HAP-1 (cell line): ENCODE measurements around the gene DNAJB6.

Source experiments
- DNase-seq, 2 experiments: peaks; one replicate each; pipeline ENCODE4 v3.0.0-alpha.2; 2016 to 2020; ENCODE audit warnings: low spot score in 2 of 2
- H3K27me3 ChIP-seq: fragments of 250-450 bp; sonication (Bioruptor Pico); 2 replicates; pipeline ENCODE4 v1.5.1; 2020; ENCODE audit warnings: low read depth, mild to moderate bottlenecking, moderate library complexity
- H3K36me3 ChIP-seq: fragments of 250-450 bp; sonication (Bioruptor Pico); replicated peaks from 2 replicates; pipeline ENCODE4 v1.5.1; 2020; ENCODE audit warnings: mild to moderate bottlenecking
- H3K4me1 ChIP-seq: fragments of 250-450 bp; sonication (Bioruptor Pico); 2 replicates; pipeline ENCODE4 v1.5.1; 2020; ENCODE audit warnings: mild to moderate bottlenecking
- H3K4me3 ChIP-seq: fragments of 250-450 bp; sonication (Bioruptor Pico); 2 replicates; pipeline ENCODE4 v1.5.1; 2020; ENCODE audit warnings: mild to moderate bottlenecking, moderate library complexity
- H3K9me3 ChIP-seq: fragments of 250-450 bp; sonication (Bioruptor Pico); 2 replicates; pipeline ENCODE4 v1.5.1; 2020; ENCODE audit warnings: mild to moderate bottlenecking, moderate library complexity
- in situ Hi-C: fragments of 300-500 bp; cut with MboI; formaldehyde crosslinking; loops from 3 replicates; pipeline ENCODE4 v1.14.3; 2020; ENCODE audit warnings: low sequenced_read_pairs, inconsistent platforms, mixed read lengths

Gene DNAJB6

GRCh38 chr7:157431173-157431950 lies 94.6 kb downstream of the DNAJB6 start:
- Histone ChIP-seq H3K9me3 (no peaks in the 10 kb centered on the region), H3K4me1 (no peaks in the 10 kb centered on the region), H3K36me3 (no peaks in the 10 kb centered on the region), H3K27me3 (no peaks in the 10 kb centered on the region), H3K4me3 (no peak overlapping the region)
- DNase-seq: no peak
- in situ Hi-C loops: no loop called here

GRCh38 chr7:157431951-157432540 lies 95.2 kb downstream of the DNAJB6 start:
- Histone ChIP-seq H3K4me1 (no peaks in the 10 kb centered on the region), H3K4me3 (no peak overlapping the region), H3K27me3 (no peaks in the 10 kb centered on the region), H3K36me3 (no peaks in the 10 kb centered on the region), H3K9me3 (no peaks in the 10 kb centered on the region)
- DNase-seq: no peak
- in situ Hi-C loops: no loop called here

GRCh38 chr7:157432541-157432956 lies 95.7 kb downstream of the DNAJB6 start:
- Histone ChIP-seq H3K9me3 (no peaks in the 10 kb centered on the region), H3K4me3 (peak overlapping the region; percentile 14), H3K36me3 (no peaks in the 10 kb centered on the region), H3K4me1 (no peaks in the 10 kb centered on the region), H3K27me3 (no peaks in the 10 kb centered on the region)
- in situ Hi-C loops: no loop called here
- peak; percentile 81 to 89 for DNase-seq

- in situ Hi-C loops: no loop called here
- Histone ChIP-seq H3K9me3 (no peaks in the 10 kb centered on the region), H3K4me1 (no peaks in the 10 kb centered on the region), H3K4me3 (peak overlapping the region; percentile 14), H3K36me3 (no peaks in the 10 kb centered on the region), H3K27me3 (no peaks in the 10 kb centered on the region)
- peak; percentile 27 to 70 for DNase-seq
These were observed 96.3 kb downstream of the DNAJB6 start for GRCh38 chr7:157432957-157433576.

- no peaks in the 10 kb centered on the region for H3K27me3 ChIP-seq
- in situ Hi-C loops: no loop called here
- no peaks in the 10 kb centered on the region for H3K4me1 ChIP-seq
- H3K4me3 ChIP-seq: no peak overlapping the region
- no peaks in the 10 kb centered on the region for H3K36me3 ChIP-seq
- DNase-seq: no peak
- no peaks in the 10 kb centered on the region for H3K9me3 ChIP-seq
These were observed 96.8 kb downstream of the DNAJB6 start for GRCh38 chr7:157433628-157434027.

GRCh38 chr7:157434231-157434630 lies 97.4 kb downstream of the DNAJB6 start:
- no peak for DNase-seq
- in situ Hi-C loops: no loop called here
- Histone ChIP-seq H3K9me3 (no peaks in the 10 kb centered on the region), H3K27me3 (no peaks in the 10 kb centered on the region), H3K4me3 (no peak overlapping the region), H3K4me1 (no peaks in the 10 kb centered on the region), H3K36me3 (no peaks in the 10 kb centered on the region)

GRCh38 chr7:157434701-157435100 lies 97.9 kb downstream of the DNAJB6 start:
- Histone ChIP-seq H3K27me3 (no peaks in the 10 kb centered on the region), H3K9me3 (no peaks in the 10 kb centered on the region), H3K4me3 (no peak overlapping the region), H3K36me3 (no peaks in the 10 kb centered on the region), H3K4me1 (no peaks in the 10 kb centered on the region)
- in situ Hi-C loops: no loop called here
- no peak for DNase-seq

- no peaks in the 10 kb centered on the region for H3K4me1 ChIP-seq
- DNase-seq: no peak
- in situ Hi-C loops: no loop called here
- no peaks in the 10 kb centered on the region for H3K36me3 ChIP-seq
- H3K4me3 ChIP-seq: no peak overlapping the region
- H3K9me3 ChIP-seq: no peaks in the 10 kb centered on the region
- no peaks in the 10 kb centered on the region for H3K27me3 ChIP-seq
These were observed 99.3 kb downstream of the DNAJB6 start for GRCh38 chr7:157436076-157436475.

- no peaks in the 10 kb centered on the region for H3K9me3 ChIP-seq
These were observed 100.1 kb downstream of the DNAJB6 start for GRCh38 chr7:157436763-157437480.

GRCh38 chr7:157437519-157438061 lies 100.8 kb downstream of the DNAJB6 start:
- no peaks in the 10 kb centered on the region; the same call in 1 of the 2 replicates for H3K9me3 ChIP-seq
- no peaks in the 10 kb centered on the region for H3K4me1 ChIP-seq
- H3K4me3 ChIP-seq: no peak overlapping the region
- DNase-seq: no peak
- H3K27me3 ChIP-seq: no peaks in the 10 kb centered on the region
- in situ Hi-C loops: no loop called here
- H3K36me3 ChIP-seq: no peaks in the 10 kb centered on the region

More at GRCh38 chr7:157436763-157437480, 100.1 kb downstream of the DNAJB6 start:
- H3K4me1 ChIP-seq: no peaks in the 10 kb centered on the region
- in situ Hi-C loops: no loop called here
- H3K4me3 ChIP-seq: no peak overlapping the region
- no peak for DNase-seq
- H3K27me3 ChIP-seq: no peaks in the 10 kb centered on the region
- H3K36me3 ChIP-seq: no peaks in the 10 kb centered on the region

- in situ Hi-C loops: no loop called here
- H3K36me3 ChIP-seq: no peaks in the 10 kb centered on the region
- H3K4me3 ChIP-seq: no peak overlapping the region
- no peaks in the 10 kb centered on the region for H3K4me1 ChIP-seq
- no peak for DNase-seq
- H3K9me3 ChIP-seq: no peaks in the 10 kb centered on the region; the same call in 1 of the 2 replicates
- H3K27me3 ChIP-seq: no peaks in the 10 kb centered on the region
These were observed 101.6 kb downstream of the DNAJB6 start for GRCh38 chr7:157438121-157439025.

GRCh38 chr7:157439149-157439548 lies 102.3 kb downstream of the DNAJB6 start:
- no peak overlapping the region for H3K4me3 ChIP-seq
- in situ Hi-C loops: no loop called here

GRCh38 chr7:157439761-157440160 lies 103.0 kb downstream of the DNAJB6 start:
- no peaks in the 10 kb centered on the region for H3K4me1 ChIP-seq
- DNase-seq: no peak
- no peaks in the 10 kb centered on the region; the same call in 1 of the 2 replicates for H3K9me3 ChIP-seq
- H3K4me3 ChIP-seq: no peak overlapping the region
- no peaks in the 10 kb centered on the region for H3K27me3 ChIP-seq
- no peaks in the 10 kb centered on the region for H3K36me3 ChIP-seq
- in situ Hi-C loops: no loop called here

More at GRCh38 chr7:157439149-157439548, 102.3 kb downstream of the DNAJB6 start:
- no peaks in the 10 kb centered on the region for H3K4me1 ChIP-seq
- H3K27me3 ChIP-seq: no peaks in the 10 kb centered on the region
- H3K36me3 ChIP-seq: no peaks in the 10 kb centered on the region
- H3K9me3 ChIP-seq: no peaks in the 10 kb centered on the region; the same call in 1 of the 2 replicates
- no peak for DNase-seq
